ENCODE measurements around the gene ATP2B2. TPM values are rescaled to one million over a fixed set of nuclear protein-coding genes. Genes with fewer than 3 reads are reported as not detected.

The ATP2B2 gene
- total and polyA plus RNA-seq, 2 of the 8 experiments (the other 6 are each of a cell fraction or from before 2014, with no cell fraction given), result 0.14 to 1.2 TPM

GRCh38 chr3:10350324-10350985 is 154.9 kb downstream of the ATP2B2 start:
- 0 out of 2 replicates have a peak overlapping the region, but pooled peaks have one; percentile 34 for H2BK15ac ChIP-seq (ENCODE audit: low read length)
- no peak overlapping the region for H3K18ac ChIP-seq (ENCODE audit: extremely low read depth, low read length)
- 91% methylated on average over 22 of the region's 22 CpGs; no CpG with 5 or more reads in 1 of the 2 experiments for WGBS, 2 experiments (ENCODE audit: extremely low coverage in 1 of 2, insufficient coverage in 1 of 2, insufficient read length in 1 of 2, insufficient replicate concordance in 2 of 2, low coverage in 1 of 2, low lambda C conversion rate in 2 of 2, missing lambda C conversion rate in 1 of 2)
- H4K8ac ChIP-seq (ENCODE audit: extremely low read depth, insufficient read depth, low read length), result no peak overlapping the region
- H3K23ac ChIP-seq (ENCODE audit: insufficient read length), result no peak overlapping the region
- H2AFZ ChIP-seq (ENCODE audit: low read length), result no peak overlapping the region
- peaks cover 0 to 5% (median 0%) of the 10 kb centered on the region in 4 experiments; a peak in 2 of 7 replicates for H3K4me1 ChIP-seq (replicated peaks in 1 of 4; ENCODE audit: control insufficient read depth in 3 of 4, insufficient read depth in 4 of 4, low read length in 3 of 4)
- no peak overlapping the region for H3K4me2 ChIP-seq (ENCODE audit: insufficient read depth in 1 of 2, low read depth in 2 of 2, low read length in 2 of 2)
- H4K91ac ChIP-seq (replicated peaks; ENCODE audit: insufficient read length, low read length), result no peak overlapping the region
- H2BK12ac ChIP-seq (ENCODE audit: low read depth, low read length), result 0 out of 2 replicates have a peak overlapping the region, but pooled peaks have one; percentile 55
- H3K9me3 ChIP-seq (ENCODE audit: insufficient read depth in 2 of 2, low read depth in 1 of 2, low read length in 1 of 2), result no peaks in the 10 kb centered on the region
- no peak overlapping the region for H2BK20ac ChIP-seq (ENCODE audit: low read length)
- no peak overlapping the region for H3K56ac ChIP-seq (replicated peaks; ENCODE audit: insufficient read length, low read depth, low read length)
- no peak overlapping the region for H3K4ac ChIP-seq (replicated peaks; ENCODE audit: insufficient read length, low read depth, low read length)
- H3K23me2 ChIP-seq (ENCODE audit: low read depth, low read length), result no peaks in the 10 kb centered on the region
- H4K5ac ChIP-seq (ENCODE audit: insufficient read length, low read depth, low read length), result no peak overlapping the region
- H3K79me1 ChIP-seq (ENCODE audit: low read depth, low read length), result no peaks in the 10 kb centered on the region; the same call in 1 of the 2 replicates
- H3K4me3 ChIP-seq (ENCODE audit: extremely low read depth in 1 of 4, insufficient read depth in 2 of 4, low read depth in 3 of 4, low read length in 4 of 4), result no peak overlapping the region
- no peak overlapping the region; the same call in 1 of the 2 replicates for H2BK5ac ChIP-seq (ENCODE audit: low read depth, low read length)
- no peaks in the 10 kb centered on the region for H3K79me2 ChIP-seq (ENCODE audit: control insufficient read depth in 1 of 2, insufficient read depth in 2 of 2, low read length in 2 of 2)
- H2BK120ac ChIP-seq (replicated peaks; ENCODE audit: low read depth, low read length), result no peak overlapping the region
- H3K36me3 ChIP-seq (ENCODE audit: control insufficient read depth in 2 of 4, insufficient read depth in 4 of 4, low read length in 3 of 4), result no peaks in the 10 kb centered on the region
- no peak overlapping the region for H3K27ac ChIP-seq (ENCODE audit: low read depth, low read length)
- no peak for FAIRE-seq
- peak overlapping the region; percentile 39; the same call in 1 of the 2 replicates for H2AK5ac ChIP-seq (ENCODE audit: low read depth, low read length)
- TF ChIP-seq RAD21 (IDR thresholded peaks at IDR 0.05 in 1 of 2, conservative IDR thresholded peaks at IDR 0.05 in 1 of 2; ENCODE audit: low read depth in 2 of 2, low read length in 2 of 2), result no peak
- TF ChIP-seq TAF1 (IDR thresholded peaks at IDR 0.05; ENCODE audit: low read depth, low read length), result no peak
- no peak for TF ChIP-seq CTBP2 (IDR thresholded peaks at IDR 0.05; ENCODE audit: borderline replicate concordance, insufficient read depth, insufficient read length, low read length)
- TF ChIP-seq, protein P1, sequence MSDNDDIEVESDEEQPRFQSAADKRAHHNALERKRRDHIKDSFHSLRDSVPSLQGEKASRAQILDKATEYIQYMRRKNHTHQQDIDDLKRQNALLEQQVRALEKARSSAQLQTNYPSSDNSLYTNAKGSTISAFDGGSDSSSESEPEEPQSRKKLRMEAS (IDR thresholded peaks at IDR 0.05), result no peak
- no peak for TF ChIP-seq RBBP5 (IDR thresholded peaks at IDR 0.05; ENCODE audit: borderline replicate concordance, low read depth, low read length)
- TF ChIP-seq POLR2AphosphoS5 (IDR thresholded peaks at IDR 0.05; ENCODE audit: low read depth, low read length), result no peak
- TF ChIP-seq CHD2 (IDR thresholded peaks at IDR 0.05; ENCODE audit: low read length), result no peak
- H4K20me1 ChIP-seq (replicated peaks in 1 of 2; ENCODE audit: control insufficient read depth in 1 of 2, insufficient read depth in 2 of 2, low read length in 2 of 2), result peaks cover 0 to 2% of the 10 kb centered on the region in 2 experiments
- no peak for DNase-seq (ENCODE audit: low read depth in 1 of 2, low spot score in 2 of 2)
- ChIA-PET CTCF (ENCODE audit: partially characterized antibody) (interaction anchor here (0.9 to 2.4 kb wide), 2 partner anchors 10 to 12 kb away, joined by 3 to 8 read pairs; no protein-coding TSS in a partner anchor), POLR2A (ENCODE audit: partially characterized antibody) (no interaction called here)
- no peak overlapping the region; a peak in 1 of 7 replicates for H3K9ac ChIP-seq (replicated peaks in 1 of 4; ENCODE audit: extremely low read depth in 1 of 4, low read depth in 3 of 4, low read length in 3 of 4)
- no peak overlapping the region for H3K14ac ChIP-seq (ENCODE audit: insufficient read length)
- H3K27me3 ChIP-seq (replicated peaks in 1 of 4; ENCODE audit: control insufficient read depth in 3 of 4, extremely low read depth in 1 of 4, insufficient read depth in 3 of 4, low read length in 3 of 4), result no peaks in the 10 kb centered on the region; a peak in 1 of 7 replicates

Measured in H1 (cell line).